ENCODE measurements around the gene LRIF1.
"Not testable (repeated sequence)": the region's sequence is repeated elsewhere in the genome, so short reads cannot be mapped to it uniquely, and the experiment has no call there.

The LRIF1 gene

GRCh38 chr1:110951161-110951560, 12.6 kb downstream of the LRIF1 start:
- DNase-seq (ENCODE audit: low read depth, low spot score) = no peak

GRCh38 chr1:110948038-110948810, 15.5 kb downstream of the LRIF1 start:
- DNase-seq (ENCODE audit: low read depth, low spot score) = no peak

- no peak for DNase-seq (ENCODE audit: low read depth, low spot score)
Observed at GRCh38 chr1:110945626-110946025, 18.1 kb downstream of the LRIF1 start.

GRCh38 chr1:110944806-110945205, 18.9 kb downstream of the LRIF1 start:
- DNase-seq (ENCODE audit: low read depth, low spot score) = no peak

- no peak for DNase-seq (ENCODE audit: low read depth, low spot score)
Observed at GRCh38 chr1:110936567-110936966, 27.2 kb downstream of the LRIF1 start.

GRCh38 chr1:110931097-110931496, 32.6 kb downstream of the LRIF1 start:
- not testable (repeated sequence) for DNase-seq (ENCODE audit: low read depth, low spot score)

- DNase-seq (ENCODE audit: low read depth, low spot score) = no peak
Observed at GRCh38 chr1:110928904-110929303, 34.8 kb downstream of the LRIF1 start.

- DNase-seq (ENCODE audit: low read depth, low spot score) = no peak
Observed at GRCh38 chr1:110928191-110928590, 35.5 kb downstream of the LRIF1 start.

GRCh38 chr1:110927484-110928075, 36.1 kb downstream of the LRIF1 start:
- DNase-seq (ENCODE audit: low read depth, low spot score) = no peak

- DNase-seq (ENCODE audit: low read depth, low spot score) = no peak
Observed at GRCh38 chr1:110921953-110922352, 41.8 kb downstream of the LRIF1 start.

- no peak for DNase-seq (ENCODE audit: low read depth, low spot score)
Observed at GRCh38 chr1:110918016-110918415, 45.7 kb downstream of the LRIF1 start.

GRCh38 chr1:110916669-110917306, 46.9 kb downstream of the LRIF1 start:
- no peak for DNase-seq (ENCODE audit: low read depth, low spot score)

GRCh38 chr1:110916274-110916668, 47.5 kb downstream of the LRIF1 start:
- no peak for DNase-seq (ENCODE audit: low read depth, low spot score)

- no peak for DNase-seq (ENCODE audit: low read depth, low spot score)
Observed at GRCh38 chr1:110915804-110916203, 47.9 kb downstream of the LRIF1 start.

GRCh38 chr1:110914676-110915075, 49.0 kb downstream of the LRIF1 start:
- no peak for DNase-seq (ENCODE audit: low read depth, low spot score)

GRCh38 chr1:110912784-110913183, 50.9 kb downstream of the LRIF1 start:
- DNase-seq (ENCODE audit: low read depth, low spot score) = no peak

GRCh38 chr1:110903853-110904500, 59.7 kb downstream of the LRIF1 start:
- DNase-seq (ENCODE audit: low read depth, low spot score) = no peak

GRCh38 chr1:110902820-110903463, 60.8 kb downstream of the LRIF1 start:
- DNase-seq (ENCODE audit: low read depth, low spot score) = no peak

- DNase-seq (ENCODE audit: low read depth, low spot score) = no peak
Observed at GRCh38 chr1:110899458-110899843, 64.3 kb downstream of the LRIF1 start.

- no peak for DNase-seq (ENCODE audit: low read depth, low spot score)
Observed at GRCh38 chr1:110898734-110899457, 64.8 kb downstream of the LRIF1 start.

- no peak for DNase-seq (ENCODE audit: low read depth, low spot score)
Observed at GRCh38 chr1:110897681-110898080, 66.0 kb downstream of the LRIF1 start.

Data from activated naive CD8-positive, alpha-beta T cell treated with anti-CD3 and anti-CD28 coated beads, Interleukin-2, amount 50 U/mL, for 16 hours (primary cell).